Measurements from ENCODE around the gene SPPL2B. TPM values are rescaled to one million over a fixed set of nuclear protein-coding genes. Genes with fewer than 3 reads are reported as not detected.
A peak's percentile ranks its signal among the peaks of the same experiment; 100 is the strongest.

The SPPL2B gene
- total and polyA plus RNA-seq, 9 of the 15 experiments (the other 6 are each of a cell fraction or from before 2014, with no cell fraction given) = 0.20 to 81.2 (median 15.1) TPM

DNA sequence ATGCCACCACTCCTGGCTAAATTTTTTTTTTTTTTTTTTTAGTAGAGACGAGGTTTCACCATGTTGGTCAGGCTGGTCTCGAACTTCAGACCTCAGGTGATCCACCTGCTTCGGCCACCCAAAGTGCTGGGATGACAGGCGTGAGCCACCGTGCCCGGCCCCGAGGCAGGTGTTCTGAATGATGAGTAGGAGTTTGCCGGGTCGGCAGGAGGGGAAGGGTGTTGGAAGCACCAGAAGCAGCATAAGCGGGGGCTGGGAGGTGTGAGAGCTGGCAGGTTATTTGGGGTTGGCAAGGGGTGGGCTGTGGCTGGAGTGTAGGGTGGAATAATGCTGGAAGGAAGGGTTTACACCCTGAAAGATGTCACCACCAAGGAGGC, 1.8 kb downstream of the SPPL2B start:
- Histone ChIP-seq H3K79me2 (ENCODE audit: control insufficient read depth, insufficient read depth, low read length) (peaks cover 89% of the 10 kb centered on the region), H3K4me2 (ENCODE audit: insufficient read depth, low read length) (no peak overlapping the region; the same call in 1 of the 2 replicates), H3K9ac (ENCODE audit: insufficient read depth in 1 of 2, low read depth in 2 of 2, low read length in 2 of 2) (peak overlapping the region in 1 of 2 experiments; percentile 86; a peak in 2 of 4 replicates), H3K27me3 (ENCODE audit: control insufficient read depth in 2 of 2, insufficient read depth in 2 of 2, low read length in 2 of 2) (no peaks in the 10 kb centered on the region), H2AFZ (ENCODE audit: low read depth, low read length) (no peak overlapping the region), H4K20me1 (replicated peaks; ENCODE audit: control insufficient read depth, insufficient read depth, low read length) (no peaks in the 10 kb centered on the region), H3K9me3 (replicated peaks; ENCODE audit: control insufficient read depth, insufficient read depth, low read depth, low read length) (no peaks in the 10 kb centered on the region), H3K9me1 (ENCODE audit: control insufficient read depth, insufficient read depth, low read length) (no peaks in the 10 kb centered on the region), H3K36me3 (ENCODE audit: control insufficient read depth, insufficient read depth, low read length) (peaks cover 37% of the 10 kb centered on the region), H3K4me1 (replicated peaks in 1 of 2; ENCODE audit: control insufficient read depth in 2 of 2, insufficient read depth in 2 of 2, low read length in 2 of 2) (peaks cover 28 to 71% of the 10 kb centered on the region in 2 experiments; a peak in 4 of 5 replicates), H3K27ac (ENCODE audit: extremely low read depth, low read depth, low read length) (no peak overlapping the region), H3K4me3 (no peak overlapping the region)
- in situ Hi-C loops (cut with MboI) (no loop called here), intact Hi-C loops (cut with micrococcal nuclease) (no loop called here)
- TF ChIP-seq ILF3 (IDR thresholded peaks at IDR 0.05; ENCODE audit: borderline replicate concordance) = no peak
- TF ChIP-seq GATAD2B (IDR thresholded peaks at IDR 0.05; ENCODE audit: borderline replicate concordance) = no peak
- TF ChIP-seq, protein P1, sequence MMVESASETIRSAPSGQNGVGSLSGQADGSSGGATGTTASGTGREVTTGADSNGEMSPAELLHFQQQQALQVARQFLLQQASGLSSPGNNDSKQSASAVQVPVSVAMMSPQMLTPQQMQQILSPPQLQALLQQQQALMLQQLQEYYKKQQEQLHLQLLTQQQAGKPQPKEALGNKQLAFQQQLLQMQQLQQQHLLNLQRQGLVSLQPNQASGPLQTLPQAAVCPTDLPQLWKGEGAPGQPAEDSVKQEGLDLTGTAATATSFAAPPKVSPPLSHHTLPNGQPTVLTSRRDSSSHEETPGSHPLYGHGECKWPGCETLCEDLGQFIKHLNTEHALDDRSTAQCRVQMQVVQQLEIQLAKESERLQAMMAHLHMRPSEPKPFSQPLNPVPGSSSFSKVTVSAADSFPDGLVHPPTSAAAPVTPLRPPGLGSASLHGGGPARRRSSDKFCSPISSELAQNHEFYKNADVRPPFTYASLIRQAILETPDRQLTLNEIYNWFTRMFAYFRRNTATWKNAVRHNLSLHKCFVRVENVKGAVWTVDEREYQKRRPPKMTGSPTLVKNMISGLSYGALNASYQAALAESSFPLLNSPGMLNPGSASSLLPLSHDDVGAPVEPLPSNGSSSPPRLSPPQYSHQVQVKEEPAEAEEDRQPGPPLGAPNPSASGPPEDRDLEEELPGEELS (CRISPR knock-in tag; IDR thresholded peaks at IDR 0.05; ENCODE audit: borderline replicate concordance) = no peak
- no peak for TF ChIP-seq NR2F6 (CRISPR knock-in tag; IDR thresholded peaks at IDR 0.05)
- no peak for TF ChIP-seq ZFP30 (CRISPR knock-in tag; IDR thresholded peaks at IDR 0.05; ENCODE audit: borderline replicate concordance)
- no peak for TF ChIP-seq ZNF253 (CRISPR knock-in tag; conservative IDR thresholded peaks at IDR 0.05)
- no peak for TF ChIP-seq ZFP36 (IDR thresholded peaks at IDR 0.05; ENCODE audit: low read depth, low read length, partially characterized antibody)
- TF ChIP-seq HDGF (IDR thresholded peaks at IDR 0.05) = 0 out of 2 replicates have a peak, but pooled peaks have one; percentile 30
- TF ChIP-seq PPARD (CRISPR knock-in tag; IDR thresholded peaks at IDR 0.05) = no peak
- TF ChIP-seq ZBTB7A (IDR thresholded peaks at IDR 0.05; ENCODE audit: borderline replicate concordance, control insufficient read depth, low read depth, low read length) = no peak
- no peak for TF ChIP-seq POLR2G (IDR thresholded peaks at IDR 0.05; ENCODE audit: low read depth, low read length)
- TF ChIP-seq, protein P2, sequence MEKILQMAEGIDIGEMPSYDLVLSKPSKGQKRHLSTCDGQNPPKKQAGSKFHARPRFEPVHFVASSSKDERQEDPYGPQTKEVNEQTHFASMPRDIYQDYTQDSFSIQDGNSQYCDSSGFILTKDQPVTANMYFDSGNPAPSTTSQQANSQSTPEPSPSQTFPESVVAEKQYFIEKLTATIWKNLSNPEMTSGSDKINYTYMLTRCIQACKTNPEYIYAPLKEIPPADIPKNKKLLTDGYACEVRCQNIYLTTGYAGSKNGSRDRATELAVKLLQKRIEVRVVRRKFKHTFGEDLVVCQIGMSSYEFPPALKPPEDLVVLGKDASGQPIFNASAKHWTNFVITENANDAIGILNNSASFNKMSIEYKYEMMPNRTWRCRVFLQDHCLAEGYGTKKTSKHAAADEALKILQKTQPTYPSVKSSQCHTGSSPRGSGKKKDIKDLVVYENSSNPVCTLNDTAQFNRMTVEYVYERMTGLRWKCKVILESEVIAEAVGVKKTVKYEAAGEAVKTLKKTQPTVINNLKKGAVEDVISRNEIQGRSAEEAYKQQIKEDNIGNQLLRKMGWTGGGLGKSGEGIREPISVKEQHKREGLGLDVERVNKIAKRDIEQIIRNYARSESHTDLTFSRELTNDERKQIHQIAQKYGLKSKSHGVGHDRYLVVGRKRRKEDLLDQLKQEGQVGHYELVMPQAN (IDR thresholded peaks at IDR 0.05; ENCODE audit: borderline replicate concordance) = no peak
- TF ChIP-seq SPI1 (IDR thresholded peaks at IDR 0.05; ENCODE audit: borderline replicate concordance, low read depth, low read length) = no peak
- TF ChIP-seq TRIM24 (IDR thresholded peaks at IDR 0.05) = no peak
- no peak for TF ChIP-seq ZNF197 (CRISPR knock-in tag; IDR thresholded peaks at IDR 0.05; ENCODE audit: low read depth)
- TF ChIP-seq, protein P3, sequence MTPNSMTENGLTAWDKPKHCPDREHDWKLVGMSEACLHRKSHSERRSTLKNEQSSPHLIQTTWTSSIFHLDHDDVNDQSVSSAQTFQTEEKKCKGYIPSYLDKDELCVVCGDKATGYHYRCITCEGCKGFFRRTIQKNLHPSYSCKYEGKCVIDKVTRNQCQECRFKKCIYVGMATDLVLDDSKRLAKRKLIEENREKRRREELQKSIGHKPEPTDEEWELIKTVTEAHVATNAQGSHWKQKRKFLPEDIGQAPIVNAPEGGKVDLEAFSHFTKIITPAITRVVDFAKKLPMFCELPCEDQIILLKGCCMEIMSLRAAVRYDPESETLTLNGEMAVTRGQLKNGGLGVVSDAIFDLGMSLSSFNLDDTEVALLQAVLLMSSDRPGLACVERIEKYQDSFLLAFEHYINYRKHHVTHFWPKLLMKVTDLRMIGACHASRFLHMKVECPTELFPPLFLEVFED (CRISPR knock-in tag; conservative IDR thresholded peaks at IDR 0.05) = 0 out of 2 replicates have a peak, but pooled peaks have one; percentile 26
- TF ChIP-seq ZNF274 (IDR thresholded peaks at IDR 0.05; ENCODE audit: borderline replicate concordance, low read depth, low read length) = no peak
- TF ChIP-seq, protein P4, sequence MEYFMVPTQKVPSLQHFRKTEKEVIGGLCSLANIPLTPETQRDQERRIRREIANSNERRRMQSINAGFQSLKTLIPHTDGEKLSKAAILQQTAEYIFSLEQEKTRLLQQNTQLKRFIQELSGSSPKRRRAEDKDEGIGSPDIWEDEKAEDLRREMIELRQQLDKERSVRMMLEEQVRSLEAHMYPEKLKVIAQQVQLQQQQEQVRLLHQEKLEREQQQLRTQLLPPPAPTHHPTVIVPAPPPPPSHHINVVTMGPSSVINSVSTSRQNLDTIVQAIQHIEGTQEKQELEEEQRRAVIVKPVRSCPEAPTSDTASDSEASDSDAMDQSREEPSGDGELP (CRISPR knock-in tag; IDR thresholded peaks at IDR 0.05; ENCODE audit: borderline replicate concordance) = no peak
- 76% methylated on average over 7 of the region's 10 CpGs for WGBS (ENCODE audit: insufficient coverage, low coverage, missing lambda C conversion rate)
- no peak for FAIRE-seq
- CTCF ChIA-PET (ENCODE audit: low intra/inter-chr PET ratio) = no interaction called here
- no TSS peak for BruUV-seq (replicated peaks)
- DNase-seq (ENCODE audit: extremely low read depth in 1 of 4, low spot score in 3 of 4) = no peak
- ATAC-seq = no peak
- POLR2A ChIA-PET = no interaction called here

Measured in K562 (cell line).